Left hindlimb (tissue), 1 donor: Measurements from ENCODE around the gene GALNT17.
"Not testable (repeated sequence)": the region's sequence is repeated elsewhere in the genome, so short reads cannot be mapped to it uniquely, and the experiment has no call there.

Source experiments
- DNase-seq: peaks from one replicate; pipeline ENCODE4 v3.0.0-alpha.2; 2018

GALNT17 gene

DNA sequence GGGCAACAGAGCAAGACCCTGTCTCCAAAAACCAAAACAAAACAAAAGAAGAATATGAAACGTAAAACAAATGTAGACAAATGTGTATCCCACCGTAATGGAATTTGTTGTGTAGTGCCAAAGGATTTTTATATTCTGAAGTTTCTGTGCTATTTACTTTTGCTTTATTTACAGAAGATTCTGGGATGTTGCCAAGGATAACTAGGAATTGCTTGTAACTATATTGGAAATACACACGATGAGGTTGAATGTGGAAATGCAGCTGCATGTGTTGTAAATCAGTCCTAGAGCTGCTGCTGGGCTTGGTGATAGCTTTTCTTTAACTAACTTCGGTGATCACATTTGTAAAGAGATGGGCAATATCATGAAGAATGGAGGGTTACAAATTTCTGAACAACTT lies 39.5 kb downstream of the GALNT17 start:
- no peak for DNase-seq

DNA sequence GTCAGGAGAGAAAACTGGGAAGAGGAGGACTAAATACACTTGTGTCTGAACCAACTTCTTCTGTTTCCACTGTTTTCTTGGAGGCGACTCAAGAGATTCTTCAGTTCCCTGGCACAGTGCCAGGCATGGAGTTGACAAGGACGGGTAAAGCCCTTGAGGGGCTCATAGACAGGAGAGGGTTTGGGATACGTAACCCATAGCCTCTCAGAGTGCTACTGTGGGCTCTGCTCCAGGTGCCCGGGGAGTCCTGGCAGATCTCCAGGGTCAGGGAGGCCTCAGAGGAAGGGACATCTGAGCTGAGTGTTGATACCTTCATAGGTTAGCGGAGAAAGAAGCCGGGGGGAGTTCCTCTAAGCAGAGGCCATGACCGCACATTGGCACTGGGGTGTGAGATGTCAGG lies 42.0 kb downstream of the GALNT17 start:
- DNase-seq: no peak

GRCh38 chr7:71182438-71182935 lies 50.5 kb downstream of the GALNT17 start:
- DNase-seq: no peak

DNA sequence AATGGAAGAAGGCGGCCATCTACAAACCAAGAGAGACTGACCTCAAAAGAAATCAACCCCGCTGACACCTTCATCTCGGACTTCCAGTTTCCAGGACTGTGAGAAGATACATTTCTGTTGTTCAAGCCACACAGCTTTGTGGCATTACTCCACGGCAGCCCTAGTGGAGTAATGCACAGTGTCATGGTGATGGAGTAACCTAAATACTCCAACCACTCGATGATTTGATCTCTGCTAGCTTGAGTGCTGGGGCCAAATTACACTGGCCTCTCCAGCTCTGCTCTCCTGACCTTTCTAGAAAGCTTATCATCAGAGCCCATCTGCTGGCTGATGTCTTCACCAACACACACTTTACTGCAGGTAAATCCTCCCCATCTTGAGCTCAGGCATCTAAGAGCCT lies 52.2 kb downstream of the GALNT17 start:
- no peak for DNase-seq

- no peak for DNase-seq
Measured at GRCh38 chr7:71184609-71185008, 52.7 kb downstream of the GALNT17 start.

DNA sequence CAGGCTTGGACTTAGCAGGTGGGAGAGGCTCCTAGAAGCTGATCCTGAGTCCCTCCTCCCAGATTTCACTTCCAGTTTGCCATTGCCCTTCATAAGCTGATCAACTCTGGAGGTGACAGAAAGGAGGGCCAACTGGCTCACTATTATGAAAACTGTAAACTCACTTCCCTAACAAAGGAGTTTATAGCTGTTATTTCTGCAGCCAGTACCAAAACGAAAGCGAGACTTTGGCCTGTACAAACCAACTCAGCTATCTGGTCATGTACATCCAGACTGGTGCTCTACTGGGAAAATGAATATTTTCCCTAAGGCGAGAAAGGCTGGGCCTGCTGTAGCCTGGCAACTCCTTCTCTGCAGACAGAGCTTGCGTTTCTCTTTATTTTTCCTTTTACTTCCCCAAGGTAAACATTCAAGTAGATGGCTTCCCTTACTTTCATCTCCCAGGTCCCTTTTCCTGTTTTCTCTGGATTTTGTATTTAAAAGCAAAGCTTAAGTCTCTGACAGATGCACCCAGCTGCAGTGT lies 54.7 kb downstream of the GALNT17 start:
- no peak for DNase-seq

DNA sequence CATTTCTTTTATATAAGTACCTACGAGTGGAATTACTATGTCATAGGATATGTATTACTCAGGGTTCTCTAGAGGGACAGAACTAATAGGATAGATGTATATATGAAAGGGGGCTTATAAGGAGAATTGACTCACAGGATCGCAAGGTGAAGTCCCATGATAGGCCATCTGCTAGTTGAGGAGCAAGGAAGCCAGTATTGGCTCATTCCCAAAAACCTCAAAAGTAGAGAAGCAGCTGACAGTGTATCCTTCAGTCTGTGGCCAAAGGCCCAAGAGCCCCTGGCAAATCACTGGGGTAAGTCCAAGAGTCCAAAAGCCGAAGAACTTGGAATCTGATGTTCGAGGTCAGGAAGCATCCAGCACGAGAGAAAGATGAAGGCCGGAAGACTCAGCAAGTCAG lies 59.8 kb downstream of the GALNT17 start:
- no peak for DNase-seq

DNA sequence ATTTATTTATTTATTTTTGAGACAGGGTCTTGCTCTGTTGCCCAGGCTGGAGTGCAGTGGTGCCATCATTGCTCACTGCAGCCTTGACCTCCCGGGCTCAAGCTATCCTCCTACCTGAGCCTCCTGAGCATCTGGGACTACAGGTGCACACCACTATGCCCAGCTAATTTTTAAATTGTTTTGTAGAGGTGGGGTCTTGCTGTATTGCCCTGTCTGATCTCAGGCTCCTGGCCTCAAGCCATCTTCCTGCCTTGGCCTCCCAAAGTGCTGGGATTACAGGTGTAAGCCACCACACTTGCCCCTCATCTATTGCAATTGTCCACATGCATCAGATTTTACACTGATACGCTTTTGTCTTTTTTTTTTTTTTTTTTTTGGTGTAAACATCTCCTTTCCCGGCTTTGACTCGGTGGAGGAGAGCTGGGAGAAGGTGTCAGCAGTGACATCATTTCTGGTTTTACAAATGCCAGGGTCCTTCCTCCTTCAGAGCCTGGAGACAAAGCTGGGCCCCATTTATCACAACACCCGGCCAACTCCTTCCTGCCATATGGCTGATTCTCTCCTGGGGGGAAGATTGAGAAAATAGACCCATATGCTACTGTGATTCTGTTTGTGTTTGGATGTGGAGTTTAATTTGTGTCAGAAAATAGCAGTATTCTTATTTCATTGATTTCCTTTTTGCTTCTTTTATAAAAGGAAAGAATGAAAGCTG lies 61.3 kb downstream of the GALNT17 start:
- DNase-seq: no peak

DNA sequence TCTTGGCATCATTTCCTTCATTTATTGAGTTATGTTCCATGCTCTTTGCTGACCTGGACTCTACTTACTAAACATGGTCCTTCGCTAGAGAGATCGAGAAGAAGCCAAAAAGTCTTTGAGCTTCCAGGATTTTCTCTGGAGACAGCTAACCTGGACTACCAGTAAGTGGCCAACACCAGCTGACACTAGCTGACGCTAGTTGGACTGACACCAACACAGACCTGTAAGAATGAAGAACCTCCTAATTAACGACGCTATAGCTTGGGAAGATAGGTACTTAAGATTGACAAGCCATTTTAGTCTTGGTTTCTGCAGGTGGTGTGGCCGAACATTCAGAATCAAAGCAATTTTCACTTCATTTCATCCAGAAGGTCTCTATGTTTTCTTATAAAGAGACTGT lies 66.4 kb downstream of the GALNT17 start:
- DNase-seq: no peak

DNA sequence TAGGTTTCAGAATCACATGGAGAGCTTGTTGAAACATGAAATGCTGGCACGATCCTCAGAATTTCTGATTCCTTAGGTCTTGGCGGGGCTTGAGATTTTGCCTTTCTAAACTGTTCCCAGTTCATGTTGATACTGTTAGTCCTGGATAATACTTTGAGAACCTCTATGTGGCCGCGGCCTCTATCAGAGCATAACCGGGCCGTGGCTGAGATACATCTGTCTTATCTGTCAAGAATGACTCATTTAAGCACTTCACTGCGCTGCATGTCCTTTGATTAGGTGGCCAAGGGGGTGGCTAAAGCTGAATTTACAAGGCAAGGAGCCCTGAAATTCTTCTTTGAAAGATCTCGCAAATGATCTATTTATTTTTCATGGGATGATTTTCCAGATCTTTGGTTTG lies 66.9 kb downstream of the GALNT17 start:
- no peak for DNase-seq

GRCh38 chr7:71206184-71206583 lies 74.2 kb downstream of the GALNT17 start:
- no peak for DNase-seq

DNA sequence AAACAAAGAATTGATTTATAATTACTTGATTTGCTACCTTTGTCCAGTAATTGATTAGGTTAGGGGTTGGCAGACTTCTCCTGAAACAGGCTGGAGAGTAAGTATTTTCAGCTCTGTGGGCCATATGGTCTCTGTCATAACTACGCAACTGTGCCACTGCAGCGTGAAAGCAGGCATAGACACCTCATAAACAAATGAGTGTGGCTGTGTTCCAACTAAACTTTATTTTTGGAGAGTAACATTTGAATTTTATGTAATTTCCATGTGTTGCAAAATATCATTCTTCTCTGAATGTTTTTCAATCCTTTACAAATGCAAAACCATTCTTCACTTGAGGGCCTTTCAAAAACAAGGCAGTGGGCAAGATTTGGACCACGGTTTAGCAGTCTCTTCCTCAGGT lies 76.9 kb downstream of the GALNT17 start:
- DNase-seq: no peak

- DNase-seq: not testable (repeated sequence)
Measured at GRCh38 chr7:71209484-71209883, 77.5 kb downstream of the GALNT17 start.

GRCh38 chr7:71210220-71210619 lies 78.3 kb downstream of the GALNT17 start:
- no peak for DNase-seq

DNA sequence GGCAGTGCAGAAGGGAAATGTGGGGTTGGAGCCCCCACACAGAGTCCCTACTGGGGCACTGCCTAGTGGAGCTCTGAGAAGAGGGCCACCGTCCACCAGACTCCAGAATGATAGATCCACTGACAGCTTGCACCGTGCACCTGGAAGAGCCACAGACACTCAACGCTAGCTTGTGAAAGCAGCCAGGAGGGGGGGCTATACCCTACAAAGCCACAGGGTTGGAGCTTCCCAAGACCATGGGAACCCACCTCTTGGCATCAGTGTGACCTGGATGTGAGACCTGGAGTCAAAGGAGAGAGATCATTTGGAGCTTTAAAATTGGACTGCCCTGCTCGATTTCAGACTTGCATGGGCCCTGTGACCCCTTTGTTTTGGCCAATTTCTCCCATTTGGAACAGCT lies 80.5 kb downstream of the GALNT17 start:
- DNase-seq: not testable (repeated sequence)

GRCh38 chr7:71216211-71216610 lies 84.3 kb downstream of the GALNT17 start:
- DNase-seq: no peak

DNA sequence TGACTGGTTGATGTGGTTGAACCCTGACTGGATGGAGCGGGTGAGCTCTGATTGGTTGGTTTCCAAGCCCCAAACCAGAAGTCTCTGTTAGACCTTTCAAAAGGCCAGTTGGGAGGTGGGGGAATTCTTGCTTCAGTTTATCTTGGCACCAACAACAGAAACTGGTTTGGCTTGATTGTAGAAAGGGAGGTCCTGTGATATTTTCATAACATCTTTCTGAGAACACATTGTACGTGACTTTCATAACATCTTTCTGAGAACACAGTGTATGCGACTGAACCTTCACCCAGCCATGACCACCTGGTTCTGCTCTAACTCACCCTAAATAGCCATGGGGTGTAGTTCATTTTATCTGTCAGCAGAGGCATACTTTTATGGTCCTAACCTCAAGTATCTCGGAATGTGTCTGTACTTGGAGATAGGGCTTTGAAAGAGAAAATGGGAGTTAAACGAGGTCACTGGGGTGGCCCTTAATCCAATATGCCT lies 88.3 kb downstream of the GALNT17 start:
- no peak for DNase-seq

- no peak for DNase-seq
Measured at GRCh38 chr7:71221049-71221448, 89.1 kb downstream of the GALNT17 start.

DNA sequence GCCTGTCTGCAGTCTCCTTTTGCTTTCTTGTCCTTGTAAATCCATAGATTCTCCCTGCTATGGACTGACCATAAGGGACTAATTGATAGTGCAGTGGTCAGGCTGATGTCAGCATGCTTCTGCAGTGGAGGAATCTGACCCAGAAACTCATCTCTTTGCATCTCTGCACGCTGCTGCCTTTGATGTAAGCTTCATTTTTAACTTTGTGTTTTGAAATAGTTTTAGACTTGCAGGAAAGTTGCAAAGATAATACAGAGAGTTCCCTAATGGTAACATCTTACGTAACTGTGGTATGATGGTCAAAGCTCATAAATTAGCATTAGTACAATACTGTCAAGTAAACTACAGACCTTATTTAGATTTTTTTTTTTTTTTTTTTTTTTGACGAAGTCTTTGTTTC lies 89.6 kb downstream of the GALNT17 start:
- DNase-seq: no peak

DNA sequence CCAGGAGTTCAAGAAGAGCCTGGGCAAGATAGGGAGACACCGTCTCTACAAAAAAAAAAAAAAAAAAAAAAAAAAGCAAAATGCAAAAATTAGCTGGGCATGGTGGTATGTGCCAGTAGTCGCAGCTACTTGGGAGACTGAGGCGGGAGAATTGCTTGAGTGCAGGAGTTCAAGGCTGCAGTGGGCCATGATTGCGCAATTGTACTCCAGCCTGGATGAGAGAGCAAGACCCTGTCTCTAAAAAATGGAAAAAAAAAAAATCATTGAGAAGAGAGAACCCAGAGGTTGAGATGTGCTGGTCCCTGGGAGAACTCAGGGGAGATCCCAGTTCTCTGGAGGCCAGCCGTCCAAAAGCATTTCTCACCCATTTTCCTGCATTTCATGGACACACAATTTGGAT lies 95.2 kb downstream of the GALNT17 start:
- no peak for DNase-seq

DNA sequence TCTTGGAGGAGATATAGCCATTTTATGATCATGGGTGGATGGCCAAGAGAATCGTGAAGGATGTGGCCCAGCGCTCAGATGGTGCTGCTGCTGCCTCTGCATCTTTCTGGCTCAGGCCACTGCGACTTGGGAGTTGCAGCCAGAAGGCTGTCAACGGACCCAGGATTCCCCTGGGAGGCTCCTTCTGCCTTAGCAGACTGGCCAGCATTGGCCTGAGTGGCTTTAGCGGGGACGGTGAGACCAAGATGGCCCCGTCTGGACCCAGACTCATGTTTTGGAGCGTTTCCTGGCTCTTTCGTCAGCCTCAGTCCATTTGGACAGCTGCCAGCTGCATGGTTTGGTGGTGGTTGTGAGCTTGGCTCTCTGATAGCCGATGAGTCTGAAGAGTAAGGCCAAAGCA lies 97.2 kb downstream of the GALNT17 start:
- no peak for DNase-seq

DNA sequence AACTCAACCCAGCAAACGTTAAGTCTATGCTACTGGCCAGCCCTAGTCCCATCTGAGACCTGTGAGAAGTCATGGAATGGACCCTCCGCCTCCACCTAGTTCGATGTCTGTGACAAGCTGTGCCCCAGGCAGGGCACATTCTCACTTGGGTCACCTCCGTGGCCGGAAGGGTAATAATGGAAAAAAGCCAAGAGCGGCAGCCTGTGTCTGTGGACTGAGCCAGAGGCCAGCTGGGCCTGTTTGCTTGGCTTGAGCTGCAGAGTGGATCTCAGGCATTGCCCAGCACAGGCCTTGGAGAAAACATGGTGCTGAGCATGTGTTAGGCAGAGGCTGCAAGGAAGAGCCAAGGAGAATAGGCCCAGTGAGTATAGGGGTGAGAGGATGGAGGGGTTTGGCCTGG lies 97.8 kb downstream of the GALNT17 start:
- DNase-seq: no peak

DNA sequence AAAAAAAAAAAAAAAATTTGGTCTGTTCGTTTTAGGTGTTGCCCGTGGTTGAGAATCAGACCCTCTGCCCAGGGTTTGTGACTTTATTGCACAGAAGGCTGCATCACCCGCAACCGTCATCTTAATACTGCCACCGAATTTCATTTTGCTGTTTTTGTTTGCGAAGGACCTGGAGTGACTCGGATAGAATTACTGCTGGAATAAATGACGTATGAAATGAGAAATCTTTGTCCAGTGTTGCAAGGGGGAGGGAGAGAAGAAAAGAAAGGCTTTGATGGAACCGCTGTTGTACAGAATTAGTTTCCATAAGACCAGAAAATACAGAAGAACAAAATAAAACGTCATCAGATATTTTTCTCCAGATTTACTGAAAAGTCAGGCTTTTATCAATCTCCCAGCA lies 103.3 kb downstream of the GALNT17 start:
- DNase-seq: no peak

DNA sequence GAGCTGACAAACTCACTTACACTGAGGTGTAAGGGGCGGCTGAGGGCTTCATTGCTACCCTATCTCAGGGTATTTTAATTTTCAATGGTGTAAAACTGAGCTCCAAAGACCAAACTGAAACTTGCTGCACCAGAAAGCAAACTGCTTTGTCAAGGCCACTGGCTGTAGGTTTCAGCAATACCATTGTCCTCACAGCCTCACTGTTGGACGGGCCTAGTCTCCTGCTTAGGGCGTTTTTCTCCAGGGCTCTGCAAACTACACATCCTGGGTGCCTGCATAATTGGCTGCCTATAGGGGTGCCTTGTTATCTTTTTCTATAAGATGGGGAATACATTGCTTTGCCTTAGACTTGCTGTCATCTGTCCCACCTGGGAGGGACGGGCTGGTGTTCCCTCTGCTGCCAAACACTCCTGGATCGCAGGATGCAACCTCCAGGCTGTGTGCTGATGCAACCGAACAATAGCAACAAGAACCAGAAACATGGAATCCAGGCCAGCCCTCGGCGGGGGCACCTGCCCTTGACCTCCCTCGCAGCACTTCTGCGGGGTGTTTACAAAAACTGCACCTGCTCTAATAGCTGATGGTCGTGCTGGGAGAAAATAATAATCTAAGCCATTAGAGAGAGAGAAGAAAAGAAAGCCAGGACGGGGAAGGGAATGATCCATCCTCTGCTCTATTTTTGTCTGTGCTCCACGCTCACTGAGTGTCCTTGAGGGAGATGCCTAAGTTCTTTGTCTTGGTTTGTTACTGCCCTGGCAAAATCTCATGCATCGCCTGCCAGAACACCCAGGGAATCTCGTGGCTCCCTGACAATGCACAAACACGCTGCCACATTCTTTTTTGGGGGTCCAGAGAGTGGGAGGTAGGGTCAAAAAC lies 104.5 kb downstream of the GALNT17 start:
- DNase-seq: no peak
